K562 (cell line): ENCODE data around the gene ZKSCAN8. TPM values are rescaled to one million over a fixed set of nuclear protein-coding genes. Genes with fewer than 3 reads are reported as not detected.

Source experiments
- CREM ChIP-seq: IDR thresholded peaks from 2 replicates; pipeline ENCODE4 v1.6.1; 2014; ENCODE audit warnings: antibody characterized with exemption, low read depth
- CXXC5 ChIP-seq: fragments of 250-450 bp; sonication (Bioruptor Pico); IDR thresholded peaks from 2 replicates; pipeline ENCODE4 v1.8.0; 2022; ENCODE audit warnings: inconsistent platforms, mild to moderate bottlenecking, moderate library complexity
- GTF2E2 ChIP-seq: fragments of 200-800 bp; sonication (Bioruptor generic); IDR thresholded peaks from 2 replicates; pipeline ENCODE4 v1.6.1; 2016; ENCODE audit warnings: missing genetic modification characterization, missing compliant biosample characterization
- HDAC1 ChIP-seq, 2 experiments: fragments of 450-650 bp; IDR thresholded peaks; 2 replicates each; pipeline ENCODE4 v1.6.1; 2016 to 2017; ENCODE audit warnings: inconsistent platforms in 1 of 2, mild to moderate bottlenecking in 1 of 2, moderate library complexity in 1 of 2
- MYC ChIP-seq, 2 experiments: fragments of 250-450 bp in 1 of 2; sonication (Bioruptor Pico) in 1 of 2; IDR thresholded peaks; 2 replicates each; pipeline versions ENCODE4 v1.5.1 to v1.6.1; 2012 to 2021; ENCODE audit warnings: low read depth in 2 of 2, borderline replicate concordance in 1 of 2, improper control_type of control experiment in 1 of 2, low read length in 1 of 2, mild to moderate bottlenecking in 1 of 2, moderate library complexity in 1 of 2
- PPARD ChIP-seq: fragments of 250-450 bp; sonication (Bioruptor Pico); IDR thresholded peaks from 2 replicates; pipeline ENCODE4 v1.8.0; 2022; ENCODE audit warnings: inconsistent platforms, mild to moderate bottlenecking, moderate library complexity
- RAD21 ChIP-seq, 2 experiments: fragments of 250-450 bp in 1 of 2; fragments of 450-650 bp in 1 of 2; sonication (Bioruptor Pico) in 1 of 2; formaldehyde crosslinking in 1 of 2; IDR thresholded peaks in 1 of 2; conservative IDR thresholded peaks in 1 of 2; 2 replicates each; pipeline versions ENCODE4 v1.4.0 to v1.8.0; 2020 to 2022; ENCODE audit warnings: mild to moderate bottlenecking in 2 of 2, moderate library complexity in 1 of 2
- RBFOX2 ChIP-seq: fragments of 200-400 bp; formaldehyde crosslinking; IDR thresholded peaks from 2 replicates; pipeline ENCODE4 v1.6.1; 2017; ENCODE audit warnings: low read depth, mild to moderate bottlenecking, low read length, moderate library complexity
- RCOR1 ChIP-seq, 2 experiments: IDR thresholded peaks; 2 replicates each; pipeline ENCODE4 v1.6.1; 2012; ENCODE audit warnings: low read depth in 2 of 2, low read length in 2 of 2, borderline replicate concordance in 1 of 2, improper control_type of control experiment in 1 of 2
- SP1 ChIP-seq: sonication (generic); formaldehyde crosslinking; IDR thresholded peaks from 2 replicates; pipeline ENCODE4 v1.8.1; 2022; ENCODE audit warnings: mild to moderate bottlenecking, missing genetic modification reagents
- polyA plus RNA-seq, 8 experiments: library from polyadenylated mRNA; depleted of rRNA in 4 of 8; stranded (reverse) in 5 of 8; unstranded in 3 of 8; fragments of >200 nt; fragmentation: Nextera tagmentation in 2 of 8; fragmentation: Illumina TruSeq in 1 of 8; extraction: Ambion mirVana in 2 of 8; extraction: Trizol in 1 of 8; gene quantifications; 2 replicates each; pipeline versions ENCODE4 v1.2.1 to v1.2.3, GENCODE V29; 2011 to 2014; ENCODE audit warnings: inconsistent platforms in 1 of 8, missing spikeins in 1 of 8
- total RNA-seq, 7 experiments: library from RNA; depleted of rRNA in 6 of 7; stranded (reverse); fragments of >200 nt in 6 of 7; fragmentation: Illumina TruSeq in 2 of 7; extraction: Trizol in 2 of 7; gene quantifications; 2 replicates each; pipeline versions ENCODE4 v1.2.1 to v1.2.3, GENCODE V29; 2011 to 2021; ENCODE audit warnings: low replicate concordance in 1 of 7
- TF ChIP-seq, protein P1 (sequence below): sonication (generic); formaldehyde crosslinking; IDR thresholded peaks from 2 replicates; pipeline ENCODE4 v1.8.0; 2022; ENCODE audit warnings: mild to moderate bottlenecking, missing genetic modification reagents
- TF ChIP-seq, protein P2 (sequence below): fragments of 450-650 bp; IDR thresholded peaks from 2 replicates; pipeline ENCODE4 v1.6.1; 2014; ENCODE audit warnings: low read depth, mild to moderate bottlenecking, moderate library complexity, borderline replicate concordance
- TF ChIP-seq, protein P3 (sequence below): sonication (generic); formaldehyde crosslinking; IDR thresholded peaks from 2 replicates; pipeline ENCODE4 v1.8.1; 2023; ENCODE audit warnings: mild to moderate bottlenecking, missing genetic modification reagents
- TF ChIP-seq, protein P4 (sequence below): fragments of 450-650 bp; conservative IDR thresholded peaks from 2 replicates; pipeline ENCODE4 v1.6.1; 2016; ENCODE audit warnings: missing genetic modification characterization, low read depth, mild to moderate bottlenecking, missing compliant biosample characterization, moderate library complexity

ZKSCAN8 gene
- total and polyA plus RNA-seq, 9 of the 15 experiments (the other 6 are each of a cell fraction or from before 2014, with no cell fraction given) = 3.3 to 37.7 (median 21.7) TPM

DNA sequence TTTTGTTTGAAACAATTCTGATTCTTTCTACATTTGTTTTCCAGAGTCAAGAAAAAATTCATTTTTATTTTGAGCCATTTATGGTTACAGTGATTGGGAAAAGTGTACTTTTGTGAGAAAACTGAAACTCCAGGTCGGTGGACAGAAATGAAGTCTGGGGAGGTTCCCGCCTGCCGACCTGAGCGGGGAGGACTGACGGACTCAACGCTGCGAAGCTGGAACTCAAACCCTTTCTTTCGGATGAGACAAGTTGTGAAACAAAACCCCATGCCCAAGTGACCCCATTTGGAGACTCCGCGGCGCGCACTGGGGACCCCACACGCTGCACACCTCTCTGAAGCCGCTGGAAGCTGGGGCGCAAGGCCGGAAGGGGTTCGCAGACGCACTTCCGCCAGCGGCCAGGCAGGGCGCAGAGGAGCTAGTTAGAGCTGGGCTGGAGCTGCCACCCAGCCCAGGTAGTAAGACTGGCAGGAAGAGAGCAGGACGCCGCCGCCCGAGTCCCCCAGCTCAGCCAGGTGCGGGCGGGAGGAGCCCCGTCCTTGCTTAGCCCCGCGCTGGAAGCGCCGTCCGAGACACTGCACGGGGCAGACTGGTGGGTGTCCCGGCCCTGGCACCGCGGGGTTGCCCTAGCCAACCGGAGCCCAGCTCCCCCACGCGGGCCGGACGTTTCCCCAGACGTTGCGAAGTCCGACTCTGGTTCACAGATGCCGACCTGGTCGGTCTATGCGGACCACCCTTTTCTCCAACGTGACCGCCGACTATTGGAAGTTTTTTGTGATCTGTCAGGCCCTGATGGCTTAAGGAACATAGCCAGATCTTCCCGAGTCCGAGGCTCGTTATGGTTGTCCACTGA, 37.1 kb upstream of the ZKSCAN8 start (continued):
- TF ChIP-seq, protein P1, sequence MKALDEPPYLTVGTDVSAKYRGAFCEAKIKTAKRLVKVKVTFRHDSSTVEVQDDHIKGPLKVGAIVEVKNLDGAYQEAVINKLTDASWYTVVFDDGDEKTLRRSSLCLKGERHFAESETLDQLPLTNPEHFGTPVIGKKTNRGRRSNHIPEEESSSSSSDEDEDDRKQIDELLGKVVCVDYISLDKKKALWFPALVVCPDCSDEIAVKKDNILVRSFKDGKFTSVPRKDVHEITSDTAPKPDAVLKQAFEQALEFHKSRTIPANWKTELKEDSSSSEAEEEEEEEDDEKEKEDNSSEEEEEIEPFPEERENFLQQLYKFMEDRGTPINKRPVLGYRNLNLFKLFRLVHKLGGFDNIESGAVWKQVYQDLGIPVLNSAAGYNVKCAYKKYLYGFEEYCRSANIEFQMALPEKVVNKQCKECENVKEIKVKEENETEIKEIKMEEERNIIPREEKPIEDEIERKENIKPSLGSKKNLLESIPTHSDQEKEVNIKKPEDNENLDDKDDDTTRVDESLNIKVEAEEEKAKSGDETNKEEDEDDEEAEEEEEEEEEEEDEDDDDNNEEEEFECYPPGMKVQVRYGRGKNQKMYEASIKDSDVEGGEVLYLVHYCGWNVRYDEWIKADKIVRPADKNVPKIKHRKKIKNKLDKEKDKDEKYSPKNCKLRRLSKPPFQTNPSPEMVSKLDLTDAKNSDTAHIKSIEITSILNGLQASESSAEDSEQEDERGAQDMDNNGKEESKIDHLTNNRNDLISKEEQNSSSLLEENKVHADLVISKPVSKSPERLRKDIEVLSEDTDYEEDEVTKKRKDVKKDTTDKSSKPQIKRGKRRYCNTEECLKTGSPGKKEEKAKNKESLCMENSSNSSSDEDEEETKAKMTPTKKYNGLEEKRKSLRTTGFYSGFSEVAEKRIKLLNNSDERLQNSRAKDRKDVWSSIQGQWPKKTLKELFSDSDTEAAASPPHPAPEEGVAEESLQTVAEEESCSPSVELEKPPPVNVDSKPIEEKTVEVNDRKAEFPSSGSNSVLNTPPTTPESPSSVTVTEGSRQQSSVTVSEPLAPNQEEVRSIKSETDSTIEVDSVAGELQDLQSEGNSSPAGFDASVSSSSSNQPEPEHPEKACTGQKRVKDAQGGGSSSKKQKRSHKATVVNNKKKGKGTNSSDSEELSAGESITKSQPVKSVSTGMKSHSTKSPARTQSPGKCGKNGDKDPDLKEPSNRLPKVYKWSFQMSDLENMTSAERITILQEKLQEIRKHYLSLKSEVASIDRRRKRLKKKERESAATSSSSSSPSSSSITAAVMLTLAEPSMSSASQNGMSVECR (CRISPR knock-in tag) = peak; percentile 56; the same call in 1 of the 2 replicates
- TF ChIP-seq, protein P2, sequence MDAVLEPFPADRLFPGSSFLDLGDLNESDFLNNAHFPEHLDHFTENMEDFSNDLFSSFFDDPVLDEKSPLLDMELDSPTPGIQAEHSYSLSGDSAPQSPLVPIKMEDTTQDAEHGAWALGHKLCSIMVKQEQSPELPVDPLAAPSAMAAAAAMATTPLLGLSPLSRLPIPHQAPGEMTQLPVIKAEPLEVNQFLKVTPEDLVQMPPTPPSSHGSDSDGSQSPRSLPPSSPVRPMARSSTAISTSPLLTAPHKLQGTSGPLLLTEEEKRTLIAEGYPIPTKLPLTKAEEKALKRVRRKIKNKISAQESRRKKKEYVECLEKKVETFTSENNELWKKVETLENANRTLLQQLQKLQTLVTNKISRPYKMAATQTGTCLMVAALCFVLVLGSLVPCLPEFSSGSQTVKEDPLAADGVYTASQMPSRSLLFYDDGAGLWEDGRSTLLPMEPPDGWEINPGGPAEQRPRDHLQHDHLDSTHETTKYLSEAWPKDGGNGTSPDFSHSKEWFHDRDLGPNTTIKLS = 0 out of 2 replicates have a peak, but pooled peaks have one; percentile 50
- peak; percentile 97 for TF ChIP-seq RBFOX2
- TF ChIP-seq PPARD = no peak
- TF ChIP-seq, protein P3, sequence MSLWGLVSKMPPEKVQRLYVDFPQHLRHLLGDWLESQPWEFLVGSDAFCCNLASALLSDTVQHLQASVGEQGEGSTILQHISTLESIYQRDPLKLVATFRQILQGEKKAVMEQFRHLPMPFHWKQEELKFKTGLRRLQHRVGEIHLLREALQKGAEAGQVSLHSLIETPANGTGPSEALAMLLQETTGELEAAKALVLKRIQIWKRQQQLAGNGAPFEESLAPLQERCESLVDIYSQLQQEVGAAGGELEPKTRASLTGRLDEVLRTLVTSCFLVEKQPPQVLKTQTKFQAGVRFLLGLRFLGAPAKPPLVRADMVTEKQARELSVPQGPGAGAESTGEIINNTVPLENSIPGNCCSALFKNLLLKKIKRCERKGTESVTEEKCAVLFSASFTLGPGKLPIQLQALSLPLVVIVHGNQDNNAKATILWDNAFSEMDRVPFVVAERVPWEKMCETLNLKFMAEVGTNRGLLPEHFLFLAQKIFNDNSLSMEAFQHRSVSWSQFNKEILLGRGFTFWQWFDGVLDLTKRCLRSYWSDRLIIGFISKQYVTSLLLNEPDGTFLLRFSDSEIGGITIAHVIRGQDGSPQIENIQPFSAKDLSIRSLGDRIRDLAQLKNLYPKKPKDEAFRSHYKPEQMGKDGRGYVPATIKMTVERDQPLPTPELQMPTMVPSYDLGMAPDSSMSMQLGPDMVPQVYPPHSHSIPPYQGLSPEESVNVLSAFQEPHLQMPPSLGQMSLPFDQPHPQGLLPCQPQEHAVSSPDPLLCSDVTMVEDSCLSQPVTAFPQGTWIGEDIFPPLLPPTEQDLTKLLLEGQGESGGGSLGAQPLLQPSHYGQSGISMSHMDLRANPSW (CRISPR knock-in tag) = peak; percentile 68; the same call in 1 of the 2 replicates
- TF ChIP-seq GTF2E2 (tag) = peak; percentile 96
- TF ChIP-seq MYC (IDR thresholded peaks at IDR 0.05; ENCODE audit: low read depth, low read length) = peak; percentile 82
- peak; percentile 76; the same call in 1 of the 2 replicates for TF ChIP-seq MYC (CRISPR knock-in tag; IDR thresholded peaks at IDR 0.05; ENCODE audit: borderline replicate concordance, low read depth)
- peak; percentile 46 to 59 for TF ChIP-seq RAD21 (CRISPR knock-in tag; conservative IDR thresholded peaks at IDR 0.05 in 1 of 2, IDR thresholded peaks at IDR 0.05 in 1 of 2)
- TF ChIP-seq CREM = peak; percentile 84
- peak; percentile 53; the same call in 1 of the 2 replicates for TF ChIP-seq SP1 (CRISPR knock-in tag)
- TF ChIP-seq, protein P4, sequence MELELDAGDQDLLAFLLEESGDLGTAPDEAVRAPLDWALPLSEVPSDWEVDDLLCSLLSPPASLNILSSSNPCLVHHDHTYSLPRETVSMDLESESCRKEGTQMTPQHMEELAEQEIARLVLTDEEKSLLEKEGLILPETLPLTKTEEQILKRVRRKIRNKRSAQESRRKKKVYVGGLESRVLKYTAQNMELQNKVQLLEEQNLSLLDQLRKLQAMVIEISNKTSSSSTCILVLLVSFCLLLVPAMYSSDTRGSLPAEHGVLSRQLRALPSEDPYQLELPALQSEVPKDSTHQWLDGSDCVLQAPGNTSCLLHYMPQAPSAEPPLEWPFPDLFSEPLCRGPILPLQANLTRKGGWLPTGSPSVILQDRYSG (tag) = 0 out of 2 replicates have a peak, but pooled peaks have one; percentile 62
- TF ChIP-seq HDAC1 (IDR thresholded peaks at IDR 0.05) = peak in 1 of 2 experiments; percentile 56; a peak in 1 of 4 replicates
- TF ChIP-seq CXXC5 (CRISPR knock-in tag) = peak; percentile 88
- peak in 1 of 2 experiments; percentile 35; a peak in 1 of 4 replicates for TF ChIP-seq RCOR1 (IDR thresholded peaks at IDR 0.05; ENCODE audit: borderline replicate concordance in 1 of 2, low read depth in 2 of 2, low read length in 2 of 2)
